Spleen (tissue), 11 donors: Measurements from ENCODE around the gene PTPRM. TPM values are rescaled to one million over a fixed set of nuclear protein-coding genes. Genes with fewer than 3 reads are reported as not detected.

Experiments
- DNase-seq: peaks from one replicate; pipeline ENCODE4 v3.0.0-alpha.2; 2020
- H3K27ac ChIP-seq, 8 donors: fragments of 200-600 bp; sonication (generic) in 7 of 8; 1 replicate in 4 of 8; 2 replicates in 4 of 8; pipeline versions ENCODE4 v1.5.0 to v1.8.0; 2016 to 2021; ENCODE audit warnings: inconsistent platforms in 4 of 8, mild to moderate bottlenecking in 4 of 8, moderate library complexity in 1 of 8
- H3K27me3 ChIP-seq, 7 donors: fragments of 200-600 bp; sonication (generic) in 6 of 7; replicated peaks in 1 of 7; 1 replicate in 4 of 7; 2 replicates in 3 of 7; pipeline versions ENCODE4 v1.5.0 to v1.8.0; 2016 to 2021; ENCODE audit warnings: inconsistent platforms in 3 of 7, mild to moderate bottlenecking in 1 of 7
- H3K36me3 ChIP-seq, 6 donors: fragments of 200-600 bp; sonication (generic) in 5 of 6; 1 replicate in 4 of 6; 2 replicates in 2 of 6; pipeline versions ENCODE4 v1.5.0 to v1.8.0; 2016 to 2021; ENCODE audit warnings: inconsistent platforms in 2 of 6
- H3K4me1 ChIP-seq, 6 donors: fragments of 200-600 bp; sonication (generic) in 5 of 6; 1 replicate in 3 of 6; 2 replicates in 3 of 6; pipeline versions ENCODE4 v1.5.0 to v1.8.0; 2016 to 2021; ENCODE audit warnings: inconsistent platforms in 3 of 6
- H3K4me3 ChIP-seq, 8 donors: fragments of 200-600 bp; sonication (generic) in 7 of 8; 1 replicate in 4 of 8; 2 replicates in 4 of 8; pipeline versions ENCODE4 v1.5.0 to v1.8.0; 2016 to 2021; ENCODE audit warnings: inconsistent platforms in 4 of 8, mild to moderate bottlenecking in 4 of 8, moderate library complexity in 2 of 8
- H3K9me3 ChIP-seq, 8 donors: fragments of 200-600 bp; sonication (generic) in 7 of 8; 1 replicate in 4 of 8; 2 replicates in 4 of 8; pipeline versions ENCODE4 v1.5.0 to v1.8.0; 2016 to 2021; ENCODE audit warnings: inconsistent platforms in 4 of 8
- CTCF ChIP-seq, 11 experiments: fragments of 200-600 bp in 7 of 11; fragments of 450-650 bp in 4 of 11; sonication (generic) in 4 of 11; IDR thresholded peaks in 8 of 11; conservative IDR thresholded peaks in 3 of 11; 1 replicate in 7 of 11; 2 replicates in 4 of 11; pipeline versions ENCODE4 v1.4.0 to v1.8.0; 2016 to 2021; ENCODE audit warnings: antibody characterized with exemption in 11 of 11, inconsistent platforms in 4 of 11, mild to moderate bottlenecking in 1 of 11
- POLR2A ChIP-seq, 3 donors: fragments of 450-650 bp; IDR thresholded peaks; one replicate each; pipeline ENCODE4 v1.5.1; 2017; ENCODE audit warnings: antibody characterized with exemption in 3 of 3, mild to moderate bottlenecking in 1 of 3
- POLR2AphosphoS5 ChIP-seq, 3 donors: sonication (generic); formaldehyde crosslinking; IDR thresholded peaks; one replicate each; pipeline ENCODE4 v1.5.1; 2017; ENCODE audit warnings: antibody characterized with exemption in 3 of 3
- WGBS, 5 donors: extraction: QIAGEN DNeasy Blood & Tissue Kit in 3 of 5; methylation state at CpG; one replicate each; pipeline versions ENCODE4 v1.1.5 to v1.1.7; 2013 to 2018; 5-methylcytosine and 5-hydroxymethylcytosine counted together
- intact Hi-C: fragments of 100-400 bp; cut with DNase I; formaldehyde crosslinking; loops from one replicate; pipeline ENCODE4 v1.15.0; 2023; ENCODE audit warnings: low total_unique reads
- polyA plus RNA-seq, 3 donors: library from polyadenylated mRNA; stranded (reverse); fragments of 200-250 nt; gene quantifications; one replicate each; pipeline ENCODE4 v1.2.1, GENCODE V29; 2013
- total RNA-seq, 7 donors: library from RNA; depleted of rRNA in 3 of 7; stranded (reverse); fragments of >200 nt in 3 of 7; fragmentation: NEBNext Ultra II Directional in 4 of 7; extraction: Animal tissue kit (Norgen Biotek cat#: 25700) in 4 of 7; gene quantifications; one replicate each; pipeline versions ENCODE4 v1.1.0 to v1.2.1, GENCODE V29; 2016 to 2021
- donor health status: healthy with polysubstance abuse.
- donor health status: DM: no; HTN: no; CAD: no; lungs with moderate emphysema.
- donor health status: DM: no; HTN: no; CAD: no.
- donor health status: Bipolar disorder and iron deficiency.
- donor health status: healthy.
- donor health status: DM: no; HTN: no; CAD: no.
- donor health status: DM: yes; HTN: yes; CAD: no.

PTPRM gene
- total and polyA plus RNA-seq, 10 donors = 23.5 to 97.8 (median 62.8) TPM

DNA sequence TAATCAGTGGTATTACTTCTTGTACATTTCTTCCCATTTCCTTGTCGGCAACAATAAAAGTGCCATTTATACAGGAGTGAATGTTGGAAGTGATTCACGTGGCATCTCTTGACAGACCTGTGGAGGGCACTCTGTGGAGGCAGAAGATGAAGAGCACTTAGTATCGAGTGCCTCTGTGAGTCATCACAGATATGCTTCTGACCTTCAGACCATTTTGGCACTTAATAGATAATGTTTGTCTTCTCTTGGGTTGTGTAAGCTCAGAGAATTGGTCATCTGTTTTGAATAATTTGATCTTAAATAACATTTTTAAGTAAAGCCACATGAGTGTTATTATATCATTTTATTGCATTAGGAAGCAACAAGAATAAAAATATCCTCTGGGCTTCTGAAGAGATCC, 305.5 kb downstream of the PTPRM start:
- Histone ChIP-seq H3K27me3 (no peaks in the 10 kb centered on the region), H3K4me1 (peaks cover 0 to 4% (median 0%) of the 10 kb centered on the region in 6 donors), H3K27ac (no peak overlapping the region), H3K9me3 (peaks cover 0 to 12% (median 5%) of the 10 kb centered on the region in 8 donors), H3K4me3 (no peak overlapping the region), H3K36me3 (no peaks in the 10 kb centered on the region)
- 65 to 83% (median 76%) methylated on average over 3 of the region's 3 CpGs for WGBS, 5 donors
- DNase-seq = no peak
- intact Hi-C loops = no loop called here
- TF ChIP-seq CTCF (IDR thresholded peaks at IDR 0.05 in 8 of 11, conservative IDR thresholded peaks at IDR 0.05 in 3 of 11) (no peak), POLR2A (IDR thresholded peaks at IDR 0.05) (no peak), POLR2AphosphoS5 (IDR thresholded peaks at IDR 0.05) (no peak)

DNA sequence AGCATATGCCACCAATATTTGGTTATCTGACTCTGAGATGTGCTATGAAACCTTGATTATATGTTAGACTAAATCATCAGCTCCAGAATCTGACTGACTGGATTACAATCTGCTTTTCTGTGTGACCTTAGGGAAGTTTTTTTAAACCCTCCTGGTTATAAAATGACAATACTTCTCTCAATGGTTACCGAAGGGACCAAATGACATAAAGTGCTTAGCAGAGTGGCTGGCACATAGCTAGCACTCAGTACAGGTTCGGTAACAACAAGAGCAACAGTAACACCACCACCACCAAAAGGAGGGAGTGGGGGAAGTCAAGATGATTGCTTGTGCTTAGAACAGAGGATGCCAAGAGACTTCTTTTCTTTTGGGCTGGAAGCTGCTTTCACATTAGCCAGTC, 306.2 kb downstream of the PTPRM start:
- Histone ChIP-seq H3K4me1 (peaks cover 0 to 4% (median 0%) of the 10 kb centered on the region in 6 donors), H3K4me3 (no peak overlapping the region), H3K27ac (no peak overlapping the region), H3K36me3 (no peaks in the 10 kb centered on the region), H3K27me3 (no peaks in the 10 kb centered on the region), H3K9me3 (peaks cover 0 to 8% (median 2%) of the 10 kb centered on the region in 8 donors)
- 86 to 96% (median 89%) methylated on average over 2 of the region's 2 CpGs for WGBS, 5 donors
- no peak for DNase-seq
- intact Hi-C loops = no loop called here
- TF ChIP-seq POLR2AphosphoS5 (IDR thresholded peaks at IDR 0.05) (no peak), POLR2A (IDR thresholded peaks at IDR 0.05) (no peak), CTCF (IDR thresholded peaks at IDR 0.05 in 8 of 11, conservative IDR thresholded peaks at IDR 0.05 in 3 of 11) (no peak)

- DNase-seq = no peak
- 74 to 92% (median 86%) methylated on average over 2 of the region's 2 CpGs for WGBS, 5 donors
These were observed 309.4 kb downstream of the PTPRM start for GRCh38 chr18:7876354-7877104.

More at GRCh38 chr18:7876354-7877104, 309.4 kb downstream of the PTPRM start:
- Histone ChIP-seq H3K36me3 (no peaks in the 10 kb centered on the region), H3K4me1 (peaks cover 0 to 3% (median 0%) of the 10 kb centered on the region in 6 donors), H3K27ac (no peak overlapping the region), H3K4me3 (no peak overlapping the region), H3K9me3 (no peaks in the 10 kb centered on the region), H3K27me3 (no peaks in the 10 kb centered on the region)
- TF ChIP-seq CTCF (IDR thresholded peaks at IDR 0.05 in 8 of 11, conservative IDR thresholded peaks at IDR 0.05 in 3 of 11) (no peak), POLR2A (IDR thresholded peaks at IDR 0.05) (no peak), POLR2AphosphoS5 (IDR thresholded peaks at IDR 0.05) (no peak)
- intact Hi-C loops = no loop called here
